GM19193 (cell line): ENCODE measurements around the gene PNO1.

Experiments
- POLR2A ChIP-seq: IDR thresholded peaks from 4 replicates; pipeline ENCODE4 v1.6.1; 2011; ENCODE audit not compliant: insufficient read depth, insufficient read length; ENCODE audit errors: extremely low read depth

Gene PNO1

GRCh38 chr2:68135448-68136320, 22.0 kb upstream of the PNO1 start:
- TF ChIP-seq POLR2A, result no peak

- TF ChIP-seq POLR2A, result no peak
Observed at GRCh38 chr2:68141875-68142274, 15.8 kb upstream of the PNO1 start.

- no peak for TF ChIP-seq POLR2A
Observed at GRCh38 chr2:68151037-68151436, 6.7 kb upstream of the PNO1 start.

DNA sequence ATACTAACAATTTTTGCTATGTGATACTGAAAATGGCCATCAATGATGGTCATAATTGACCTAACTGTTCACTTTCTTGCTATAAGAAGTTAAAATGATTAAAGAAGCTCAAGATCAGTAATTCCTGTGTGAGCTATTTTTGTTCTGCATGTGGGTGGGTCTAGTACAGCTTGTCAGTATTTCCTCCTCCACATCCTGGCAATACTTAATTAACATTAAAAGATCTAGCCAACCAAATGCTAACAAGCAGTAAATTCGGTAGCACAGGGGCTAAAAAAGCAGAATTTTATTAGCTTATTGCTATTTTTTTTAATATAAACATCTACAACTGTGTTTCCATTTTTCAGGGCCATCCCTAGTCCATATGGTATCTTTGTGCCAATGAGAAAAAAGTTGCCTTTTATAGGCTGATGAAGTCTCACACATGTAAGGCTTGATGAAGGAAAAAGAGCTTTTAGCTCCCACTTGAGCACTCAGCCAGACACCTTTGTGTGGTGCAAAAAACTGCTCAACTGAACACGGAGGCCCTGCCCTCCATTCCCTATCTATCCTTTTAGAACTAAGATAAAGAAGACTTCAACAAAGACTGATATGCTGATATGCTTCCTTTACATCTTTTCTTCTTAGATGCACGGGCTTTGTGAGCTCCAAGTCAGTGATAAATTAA, 4.9 kb upstream of the PNO1 start:
- no peak for TF ChIP-seq POLR2A

- TF ChIP-seq POLR2A, result no peak
Observed at GRCh38 chr2:68155618-68156017, 2.1 kb upstream of the PNO1 start.

DNA sequence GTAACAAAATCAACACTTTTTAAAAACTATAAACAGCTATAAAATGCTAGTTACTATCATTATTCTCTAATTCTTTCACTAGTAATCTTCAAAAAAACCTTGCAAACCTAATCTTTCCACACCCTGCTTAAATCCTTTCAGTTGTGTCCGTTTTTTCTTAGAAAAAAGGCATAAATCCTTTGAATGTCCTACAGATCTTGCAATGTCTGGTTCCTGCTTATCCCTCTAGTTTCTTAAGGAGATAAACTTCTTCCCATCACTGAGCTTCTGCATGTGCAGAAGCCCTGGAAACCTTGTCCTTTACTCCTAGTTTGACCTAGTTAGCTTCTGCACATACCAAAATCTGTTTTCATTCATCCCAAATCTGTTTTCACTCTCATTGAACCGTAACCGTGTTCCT, 1.3 kb upstream of the PNO1 start:
- no peak for TF ChIP-seq POLR2A

GRCh38 chr2:68157002-68157401, 686 bp upstream of the PNO1 start:
- TF ChIP-seq POLR2A, result no peak

DNA sequence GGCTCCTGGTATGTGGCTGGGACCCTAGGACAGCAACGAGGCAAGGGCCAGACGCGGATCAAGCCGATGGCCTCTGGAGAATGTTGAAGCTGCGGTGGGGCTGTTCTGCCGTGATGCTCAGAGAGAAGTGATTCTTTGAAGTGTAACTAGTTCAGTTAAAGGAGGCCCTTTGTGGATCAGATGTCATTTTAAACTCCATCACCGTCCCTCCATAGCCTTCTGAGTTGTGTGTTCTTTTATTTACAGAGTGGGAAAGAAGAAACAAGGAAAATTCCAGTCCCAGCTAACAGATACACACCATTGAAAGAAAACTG, 403 bp downstream of the PNO1 start:
- TF ChIP-seq POLR2A, result no peak

GRCh38 chr2:68163641-68164040, 6.0 kb downstream of the PNO1 start:
- no peak for TF ChIP-seq POLR2A

- TF ChIP-seq POLR2A, result no peak
Observed at GRCh38 chr2:68167186-68167585, 9.5 kb downstream of the PNO1 start.

- no peak for TF ChIP-seq POLR2A
Observed at GRCh38 chr2:68169308-68169707, 11.6 kb downstream of the PNO1 start.

DNA sequence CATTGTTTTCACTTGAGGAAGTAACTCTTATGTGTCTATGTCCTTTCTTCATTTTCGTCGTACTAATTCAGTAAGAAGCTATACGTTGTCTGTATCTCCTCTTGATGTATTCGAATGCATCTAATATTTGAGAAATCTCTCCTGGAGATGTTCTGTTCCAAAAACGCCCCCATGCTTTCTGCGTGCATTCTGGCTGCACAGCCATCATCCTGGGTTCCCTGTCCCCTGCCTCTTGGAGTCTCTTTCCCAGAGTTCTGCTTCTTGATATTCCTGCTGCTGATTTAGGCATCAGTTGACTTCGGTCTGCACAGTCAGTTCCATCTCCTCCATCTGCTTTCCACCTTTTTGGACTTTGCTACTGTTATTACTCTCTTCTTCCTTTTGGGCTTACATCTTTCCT, 13.5 kb downstream of the PNO1 start:
- TF ChIP-seq POLR2A, result no peak

- TF ChIP-seq POLR2A, result no peak
Observed at GRCh38 chr2:68171684-68172083, 14.0 kb downstream of the PNO1 start.

DNA sequence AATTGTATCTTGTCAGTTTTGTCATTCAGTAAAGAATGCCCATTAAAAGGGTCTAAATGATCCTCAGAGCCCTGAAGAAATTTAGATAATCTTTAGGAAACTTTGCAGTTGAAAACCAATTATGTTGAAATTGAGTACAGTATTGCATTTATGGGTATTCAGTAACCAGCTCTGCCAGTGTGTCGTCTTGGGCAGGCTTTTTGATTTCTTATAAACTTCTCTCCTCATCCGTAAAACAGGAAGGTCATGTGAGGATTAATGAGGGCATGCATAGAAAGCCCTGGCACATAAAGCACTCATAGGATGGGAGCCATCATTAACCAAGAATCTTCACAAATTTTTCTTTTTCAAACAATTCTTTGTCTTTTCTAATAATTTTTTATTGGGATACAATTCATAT, 14.8 kb downstream of the PNO1 start:
- no peak for TF ChIP-seq POLR2A

DNA sequence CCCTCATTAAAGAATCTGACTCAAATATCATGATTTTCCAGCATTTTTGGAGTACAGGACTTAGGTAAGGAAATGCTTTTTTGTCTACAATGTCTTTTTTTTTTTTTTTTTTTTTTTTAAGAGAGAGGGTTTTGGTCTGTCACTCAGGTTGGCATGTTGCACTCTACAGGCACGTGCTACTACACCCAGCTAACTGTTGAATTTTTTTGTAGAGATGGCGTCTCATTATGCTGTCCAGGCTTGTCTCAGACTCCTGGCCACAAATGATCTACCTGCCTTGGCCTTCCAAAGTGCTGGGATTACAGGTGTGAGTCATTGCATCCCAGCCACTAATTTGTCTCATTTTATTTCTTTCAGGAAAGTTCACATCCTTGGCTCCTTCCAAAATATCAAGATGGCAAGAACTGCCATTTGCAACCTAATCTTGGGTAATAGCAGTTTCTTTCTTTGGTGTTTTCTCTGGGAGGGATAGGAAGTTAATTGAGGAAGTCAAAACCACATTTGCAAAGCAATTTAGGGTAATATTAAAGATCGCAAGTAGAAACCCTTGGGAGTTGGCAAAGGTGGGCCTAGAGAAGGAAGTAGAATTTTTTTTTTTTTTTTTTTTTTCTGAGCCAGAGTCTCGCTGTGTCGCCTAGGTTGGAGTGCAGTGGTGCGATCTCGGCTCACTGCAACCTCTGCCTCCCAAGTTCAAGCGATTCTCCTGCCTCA, 15.5 kb downstream of the PNO1 start:
- no peak for TF ChIP-seq POLR2A

DNA sequence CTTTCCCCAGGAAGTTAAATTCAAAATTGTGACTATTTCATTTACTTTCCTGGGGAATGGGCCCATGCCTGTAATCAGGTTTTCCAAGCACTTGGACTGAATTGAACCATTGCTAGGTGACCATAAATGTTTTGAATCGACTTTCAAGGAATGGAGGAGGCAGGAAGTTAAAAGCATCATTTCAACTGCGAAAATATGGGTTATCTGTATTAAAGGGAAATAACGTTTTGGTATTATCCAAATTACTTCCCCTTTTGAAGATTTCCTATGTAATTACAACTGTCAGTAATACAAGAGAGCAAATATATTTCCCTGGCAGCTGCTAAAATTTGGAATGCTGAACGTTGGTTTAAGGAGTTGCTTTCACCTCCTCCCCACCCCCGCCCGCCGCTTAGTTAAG, 19.0 kb downstream of the PNO1 start:
- no peak for TF ChIP-seq POLR2A
